Measurements from ENCODE around the gene NF1. TPM values are rescaled to one million over a fixed set of nuclear protein-coding genes. Genes with fewer than 3 reads are reported as not detected.
A peak's percentile ranks its signal among the peaks of the same experiment; 100 is the strongest.

NF1 gene
- polyA plus RNA-seq, 2 of the 4 experiments (the other 2 are of a cell fraction), result 15.9 to 73.2 TPM

- FAIRE-seq, result no peak
- H3K4me2 ChIP-seq, result no peak overlapping the region
- no peak for DNase-seq (ENCODE audit: low read depth in 1 of 2, low spot score in 1 of 2)
- 81% methylated on average over 17 of the region's 17 CpGs for WGBS (ENCODE audit: missing lambda C conversion rate)
- ATAC-seq, result peak in 1 of 2 experiments; percentile 14; a peak in 1 of 6 replicates
- TF ChIP-seq RARB (CRISPR knock-in tag; IDR thresholded peaks at IDR 0.05) (no peak), TP53 (CRISPR knock-in tag; IDR thresholded peaks at IDR 0.05) (no peak), RCOR1 (IDR thresholded peaks at IDR 0.05; ENCODE audit: low read depth, low read length) (no peak), FOXS1 (CRISPR knock-in tag; IDR thresholded peaks at IDR 0.05) (no peak), ZSCAN20 (CRISPR knock-in tag; IDR thresholded peaks at IDR 0.05) (no peak), ZNF302 (CRISPR knock-in tag; IDR thresholded peaks at IDR 0.05) (no peak), NR3C1 (IDR thresholded peaks at IDR 0.05) (no peak), SREBF2 (IDR thresholded peaks at IDR 0.05) (no peak), RFX5 (IDR thresholded peaks at IDR 0.05) (no peak), HOXB13 (CRISPR knock-in tag; IDR thresholded peaks at IDR 0.05; ENCODE audit: low read depth) (no peak)
- TF ChIP-seq, protein P1, sequence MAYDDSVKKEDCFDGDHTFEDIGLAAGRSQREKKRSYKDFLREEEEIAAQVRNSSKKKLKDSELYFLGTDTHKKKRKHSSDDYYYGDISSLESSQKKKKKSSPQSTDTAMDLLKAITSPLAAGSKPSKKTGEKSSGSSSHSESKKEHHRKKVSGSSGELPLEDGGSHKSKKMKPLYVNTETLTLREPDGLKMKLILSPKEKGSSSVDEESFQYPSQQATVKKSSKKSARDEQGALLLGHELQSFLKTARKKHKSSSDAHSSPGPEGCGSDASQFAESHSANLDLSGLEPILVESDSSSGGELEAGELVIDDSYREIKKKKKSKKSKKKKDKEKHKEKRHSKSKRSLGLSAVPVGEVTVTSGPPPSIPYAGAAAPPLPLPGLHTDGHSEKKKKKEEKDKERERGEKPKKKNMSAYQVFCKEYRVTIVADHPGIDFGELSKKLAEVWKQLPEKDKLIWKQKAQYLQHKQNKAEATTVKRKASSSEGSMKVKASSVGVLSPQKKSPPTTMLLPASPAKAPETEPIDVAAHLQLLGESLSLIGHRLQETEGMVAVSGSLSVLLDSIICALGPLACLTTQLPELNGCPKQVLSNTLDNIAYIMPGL (CRISPR knock-in tag; IDR thresholded peaks at IDR 0.05; ENCODE audit: borderline replicate concordance), result no peak
- TF ChIP-seq, protein P2, sequence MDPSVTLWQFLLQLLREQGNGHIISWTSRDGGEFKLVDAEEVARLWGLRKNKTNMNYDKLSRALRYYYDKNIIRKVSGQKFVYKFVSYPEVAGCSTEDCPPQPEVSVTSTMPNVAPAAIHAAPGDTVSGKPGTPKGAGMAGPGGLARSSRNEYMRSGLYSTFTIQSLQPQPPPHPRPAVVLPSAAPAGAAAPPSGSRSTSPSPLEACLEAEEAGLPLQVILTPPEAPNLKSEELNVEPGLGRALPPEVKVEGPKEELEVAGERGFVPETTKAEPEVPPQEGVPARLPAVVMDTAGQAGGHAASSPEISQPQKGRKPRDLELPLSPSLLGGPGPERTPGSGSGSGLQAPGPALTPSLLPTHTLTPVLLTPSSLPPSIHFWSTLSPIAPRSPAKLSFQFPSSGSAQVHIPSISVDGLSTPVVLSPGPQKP (IDR thresholded peaks at IDR 0.05; ENCODE audit: low read depth, low read length), result no peak
- no peak overlapping the region for H3K27ac ChIP-seq
- H3K4me3 ChIP-seq, result no peak overlapping the region
- H3K4me1 ChIP-seq, result no peaks in the 10 kb centered on the region
- no peaks in the 10 kb centered on the region for H3K9me3 ChIP-seq
- ChIA-PET CTCF (interaction anchor here (1.4 to 13.2 kb wide), 5 partner anchors 22 to 449 kb away, joined by 3 to 197 read pairs (median 5); no protein-coding TSS in a partner anchor), POLR2A (no interaction called here)
These were observed 298.3 kb downstream of the NF1 start for GRCh38 chr17:31392856-31393748.

- POLR2A ChIA-PET, result no interaction called here
- no peak overlapping the region for H3K27ac ChIP-seq
- ATAC-seq, result no peak
- no peak overlapping the region for H3K4me2 ChIP-seq
- TF ChIP-seq TFCP2L1 (CRISPR knock-in tag; IDR thresholded peaks at IDR 0.05) (no peak), CBX8 (IDR thresholded peaks at IDR 0.05) (no peak), CBX2 (IDR thresholded peaks at IDR 0.05; ENCODE audit: borderline replicate concordance, low read depth) (no peak), RCOR1 (IDR thresholded peaks at IDR 0.05; ENCODE audit: low read depth, low read length) (no peak), ESRRA (IDR thresholded peaks at IDR 0.05; ENCODE audit: borderline replicate concordance, low read length) (no peak), NR3C1 (IDR thresholded peaks at IDR 0.05) (no peak), PHF8 (IDR thresholded peaks at IDR 0.05; ENCODE audit: borderline replicate concordance, low read depth) (no peak), SREBF2 (IDR thresholded peaks at IDR 0.05) (no peak), TP53 (CRISPR knock-in tag; IDR thresholded peaks at IDR 0.05) (no peak), HDAC2 (IDR thresholded peaks at IDR 0.05) (no peak), HOXA7 (CRISPR knock-in tag; IDR thresholded peaks at IDR 0.05) (no peak), ATOH8 (CRISPR knock-in tag; IDR thresholded peaks at IDR 0.05; ENCODE audit: low read depth) (no peak), ZC3H11A (IDR thresholded peaks at IDR 0.05) (no peak)
- TF ChIP-seq, protein P2 (IDR thresholded peaks at IDR 0.05; ENCODE audit: low read depth, low read length), result no peak
- TF ChIP-seq, protein P3, sequence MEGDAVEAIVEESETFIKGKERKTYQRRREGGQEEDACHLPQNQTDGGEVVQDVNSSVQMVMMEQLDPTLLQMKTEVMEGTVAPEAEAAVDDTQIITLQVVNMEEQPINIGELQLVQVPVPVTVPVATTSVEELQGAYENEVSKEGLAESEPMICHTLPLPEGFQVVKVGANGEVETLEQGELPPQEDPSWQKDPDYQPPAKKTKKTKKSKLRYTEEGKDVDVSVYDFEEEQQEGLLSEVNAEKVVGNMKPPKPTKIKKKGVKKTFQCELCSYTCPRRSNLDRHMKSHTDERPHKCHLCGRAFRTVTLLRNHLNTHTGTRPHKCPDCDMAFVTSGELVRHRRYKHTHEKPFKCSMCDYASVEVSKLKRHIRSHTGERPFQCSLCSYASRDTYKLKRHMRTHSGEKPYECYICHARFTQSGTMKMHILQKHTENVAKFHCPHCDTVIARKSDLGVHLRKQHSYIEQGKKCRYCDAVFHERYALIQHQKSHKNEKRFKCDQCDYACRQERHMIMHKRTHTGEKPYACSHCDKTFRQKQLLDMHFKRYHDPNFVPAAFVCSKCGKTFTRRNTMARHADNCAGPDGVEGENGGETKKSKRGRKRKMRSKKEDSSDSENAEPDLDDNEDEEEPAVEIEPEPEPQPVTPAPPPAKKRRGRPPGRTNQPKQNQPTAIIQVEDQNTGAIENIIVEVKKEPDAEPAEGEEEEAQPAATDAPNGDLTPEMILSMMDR (IDR thresholded peaks at IDR 0.05), result no peak
- H3K9me3 ChIP-seq, result no peaks in the 10 kb centered on the region
- 47% methylated on average over 5 of the region's 7 CpGs for WGBS (ENCODE audit: missing lambda C conversion rate)
- DNase-seq (ENCODE audit: low read depth in 1 of 2, low spot score in 1 of 2), result no peak
- no peak overlapping the region for H3K4me3 ChIP-seq
- CTCF ChIA-PET, result interaction anchor here (1.4 to 13.2 kb wide), 5 partner anchors 22 to 449 kb away, joined by 3 to 197 read pairs (median 5); no protein-coding TSS in a partner anchor
- no peak for FAIRE-seq
- H3K4me1 ChIP-seq, result no peaks in the 10 kb centered on the region
These were observed 299.0 kb downstream of the NF1 start for GRCh38 chr17:31393749-31394146.
